Spleen (tissue), 11 donors: ENCODE data around the gene ORC2. TPM values are rescaled to one million over a fixed set of nuclear protein-coding genes. Genes with fewer than 3 reads are reported as not detected.

Experiments
- DNase-seq: peaks from one replicate; pipeline ENCODE4 v3.0.0-alpha.2; 2020
- H3K27ac ChIP-seq, 8 donors: fragments of 200-600 bp; sonication (generic) in 7 of 8; 1 replicate in 4 of 8; 2 replicates in 4 of 8; pipeline versions ENCODE4 v1.5.0 to v1.8.0; 2016 to 2021; ENCODE audit warnings: inconsistent platforms in 4 of 8, mild to moderate bottlenecking in 4 of 8, moderate library complexity in 1 of 8
- H3K27me3 ChIP-seq, 7 donors: fragments of 200-600 bp; sonication (generic) in 6 of 7; replicated peaks in 1 of 7; 1 replicate in 4 of 7; 2 replicates in 3 of 7; pipeline versions ENCODE4 v1.5.0 to v1.8.0; 2016 to 2021; ENCODE audit warnings: inconsistent platforms in 3 of 7, mild to moderate bottlenecking in 1 of 7
- H3K36me3 ChIP-seq, 6 donors: fragments of 200-600 bp; sonication (generic) in 5 of 6; 1 replicate in 4 of 6; 2 replicates in 2 of 6; pipeline versions ENCODE4 v1.5.0 to v1.8.0; 2016 to 2021; ENCODE audit warnings: inconsistent platforms in 2 of 6
- H3K4me1 ChIP-seq, 6 donors: fragments of 200-600 bp; sonication (generic) in 5 of 6; 1 replicate in 3 of 6; 2 replicates in 3 of 6; pipeline versions ENCODE4 v1.5.0 to v1.8.0; 2016 to 2021; ENCODE audit warnings: inconsistent platforms in 3 of 6
- H3K4me3 ChIP-seq, 8 donors: fragments of 200-600 bp; sonication (generic) in 7 of 8; 1 replicate in 4 of 8; 2 replicates in 4 of 8; pipeline versions ENCODE4 v1.5.0 to v1.8.0; 2016 to 2021; ENCODE audit warnings: inconsistent platforms in 4 of 8, mild to moderate bottlenecking in 4 of 8, moderate library complexity in 2 of 8
- H3K9me3 ChIP-seq, 8 donors: fragments of 200-600 bp; sonication (generic) in 7 of 8; 1 replicate in 4 of 8; 2 replicates in 4 of 8; pipeline versions ENCODE4 v1.5.0 to v1.8.0; 2016 to 2021; ENCODE audit warnings: inconsistent platforms in 4 of 8
- CTCF ChIP-seq, 11 experiments: fragments of 200-600 bp in 7 of 11; fragments of 450-650 bp in 4 of 11; sonication (generic) in 4 of 11; IDR thresholded peaks in 8 of 11; conservative IDR thresholded peaks in 3 of 11; 1 replicate in 7 of 11; 2 replicates in 4 of 11; pipeline versions ENCODE4 v1.4.0 to v1.8.0; 2016 to 2021; ENCODE audit warnings: antibody characterized with exemption in 11 of 11, inconsistent platforms in 4 of 11, mild to moderate bottlenecking in 1 of 11
- POLR2A ChIP-seq, 3 donors: fragments of 450-650 bp; IDR thresholded peaks; one replicate each; pipeline ENCODE4 v1.5.1; 2017; ENCODE audit warnings: antibody characterized with exemption in 3 of 3, mild to moderate bottlenecking in 1 of 3
- POLR2AphosphoS5 ChIP-seq, 3 donors: sonication (generic); formaldehyde crosslinking; IDR thresholded peaks; one replicate each; pipeline ENCODE4 v1.5.1; 2017; ENCODE audit warnings: antibody characterized with exemption in 3 of 3
- WGBS, 5 donors: extraction: QIAGEN DNeasy Blood & Tissue Kit in 3 of 5; methylation state at CpG; one replicate each; pipeline versions ENCODE4 v1.1.5 to v1.1.7; 2013 to 2018; 5-methylcytosine and 5-hydroxymethylcytosine counted together
- intact Hi-C: fragments of 100-400 bp; cut with DNase I; formaldehyde crosslinking; loops from one replicate; pipeline ENCODE4 v1.15.0; 2023; ENCODE audit warnings: low total_unique reads
- polyA plus RNA-seq, 3 donors: library from polyadenylated mRNA; stranded (reverse); fragments of 200-250 nt; gene quantifications; one replicate each; pipeline ENCODE4 v1.2.1, GENCODE V29; 2013
- total RNA-seq, 7 donors: library from RNA; depleted of rRNA in 3 of 7; stranded (reverse); fragments of >200 nt in 3 of 7; fragmentation: NEBNext Ultra II Directional in 4 of 7; extraction: Animal tissue kit (Norgen Biotek cat#: 25700) in 4 of 7; gene quantifications; one replicate each; pipeline versions ENCODE4 v1.1.0 to v1.2.1, GENCODE V29; 2016 to 2021
- donor health status: healthy with polysubstance abuse.
- donor health status: DM: no; HTN: no; CAD: no; lungs with moderate emphysema.
- donor health status: DM: no; HTN: no; CAD: no.
- donor health status: Bipolar disorder and iron deficiency.
- donor health status: healthy.
- donor health status: DM: no; HTN: no; CAD: no.
- donor health status: DM: yes; HTN: yes; CAD: no.

ORC2 gene
- total and polyA plus RNA-seq, 10 donors = 6.9 to 39.1 (median 31.9) TPM

GRCh38 chr2:201004370-201004769 is 40.9 kb upstream of the ORC2 start:
- no peaks in the 10 kb centered on the region for H3K9me3 ChIP-seq
- H3K27me3 ChIP-seq = no peaks in the 10 kb centered on the region
- TF ChIP-seq POLR2AphosphoS5 (IDR thresholded peaks at IDR 0.05) (no peak), CTCF (IDR thresholded peaks at IDR 0.05 in 8 of 11, conservative IDR thresholded peaks at IDR 0.05 in 3 of 11) (no peak)
- DNase-seq = no peak
- H3K4me1 ChIP-seq = no peaks in the 10 kb centered on the region
- peaks cover 0 to 100% (median 49%) of the 10 kb centered on the region in 6 donors for H3K36me3 ChIP-seq
- no peak overlapping the region for H3K27ac ChIP-seq
- no peak overlapping the region for H3K4me3 ChIP-seq
- 93 to 100% (median 98%) methylated on average over 3 of the region's 3 CpGs for WGBS, 5 donors
- intact Hi-C loops = no loop called here

DNA sequence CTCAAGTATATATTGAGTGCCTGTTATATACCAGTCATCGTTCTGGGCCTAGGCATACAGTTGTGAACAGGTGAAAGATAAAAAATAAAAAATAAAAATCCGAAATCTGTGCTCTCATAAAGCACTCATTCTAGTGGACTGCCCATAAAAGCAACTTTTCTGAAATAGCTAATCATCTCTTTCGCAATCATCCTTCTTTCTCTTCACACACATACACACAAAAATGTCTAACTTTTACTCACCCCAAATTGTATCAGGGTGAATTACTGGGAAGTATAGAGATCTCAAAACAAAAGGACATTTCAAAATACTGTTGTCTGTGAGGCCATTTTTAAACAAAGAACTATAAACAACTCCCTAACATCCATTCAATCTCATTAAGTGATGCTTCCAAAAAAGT is 29.6 kb upstream of the ORC2 start:
- H3K36me3 ChIP-seq = peaks cover 0 to 100% (median 58%) of the 10 kb centered on the region in 6 donors

GRCh38 chr2:200987137-200987536 is 23.7 kb upstream of the ORC2 start:
- Histone ChIP-seq H3K36me3 (peaks cover 0 to 100% (median 55%) of the 10 kb centered on the region in 6 donors), H3K27me3 (no peaks in the 10 kb centered on the region), H3K27ac (no peak overlapping the region), H3K4me1 (no peaks in the 10 kb centered on the region), H3K4me3 (no peak overlapping the region), H3K9me3 (no peaks in the 10 kb centered on the region)
- intact Hi-C loops = no loop called here
- no peak for TF ChIP-seq POLR2A (IDR thresholded peaks at IDR 0.05)
- no peak for TF ChIP-seq CTCF (IDR thresholded peaks at IDR 0.05 in 8 of 11, conservative IDR thresholded peaks at IDR 0.05 in 3 of 11)
- TF ChIP-seq POLR2AphosphoS5 (IDR thresholded peaks at IDR 0.05) = no peak
- WGBS, 5 donors = 92 to 97% (median 94%) methylated on average over 8 of the region's 8 CpGs
- DNase-seq = no peak

More for the DNA sequence above, 29.6 kb upstream of the ORC2 start:
- 95 to 99% (median 98%) methylated on average over 3 of the region's 3 CpGs for WGBS, 5 donors
- Histone ChIP-seq H3K27ac (no peak overlapping the region), H3K27me3 (no peaks in the 10 kb centered on the region), H3K9me3 (no peaks in the 10 kb centered on the region), H3K4me3 (no peak overlapping the region), H3K4me1 (no peaks in the 10 kb centered on the region)
- no peak for TF ChIP-seq POLR2A (IDR thresholded peaks at IDR 0.05)
- no peak for TF ChIP-seq CTCF (IDR thresholded peaks at IDR 0.05 in 8 of 11, conservative IDR thresholded peaks at IDR 0.05 in 3 of 11)
- no peak for TF ChIP-seq POLR2AphosphoS5 (IDR thresholded peaks at IDR 0.05)
- intact Hi-C loops = no loop called here
- no peak for DNase-seq

DNA sequence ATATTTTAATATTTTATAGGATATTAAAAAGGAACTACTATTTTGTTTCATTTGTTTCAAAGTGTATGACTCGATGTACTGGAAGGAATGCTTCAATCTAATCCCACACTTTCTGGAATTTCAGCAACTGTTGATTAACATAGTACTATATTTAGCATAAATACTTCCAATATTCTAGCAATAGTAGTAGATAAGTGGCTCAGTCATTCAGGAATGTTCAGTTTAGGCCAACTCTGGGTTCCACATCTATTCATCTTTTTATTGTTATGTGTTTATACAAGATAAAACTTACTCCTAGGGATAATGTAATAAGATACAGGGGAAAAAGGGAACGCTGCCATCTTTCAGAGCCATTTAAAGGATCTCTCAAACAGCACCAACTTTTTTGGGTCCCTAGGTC is 22.3 kb upstream of the ORC2 start:
- 83 to 96% (median 87%) methylated on average over 2 of the region's 2 CpGs for WGBS, 5 donors
- intact Hi-C loops = no loop called here

GRCh38 chr2:200976710-200977109 is 13.2 kb upstream of the ORC2 start:
- H3K4me3 ChIP-seq = no peak overlapping the region
- H3K27me3 ChIP-seq = no peaks in the 10 kb centered on the region
- no peaks in the 10 kb centered on the region for H3K9me3 ChIP-seq
- no peaks in the 10 kb centered on the region for H3K4me1 ChIP-seq
- H3K27ac ChIP-seq = no peak overlapping the region
- intact Hi-C loops = loop anchor here (10.0 kb wide), 1 partner anchor 88 kb away; no protein-coding TSS in a partner anchor
- peaks cover 0 to 40% (median 14%) of the 10 kb centered on the region in 6 donors for H3K36me3 ChIP-seq
- no peak for DNase-seq
- TF ChIP-seq POLR2AphosphoS5 (IDR thresholded peaks at IDR 0.05) = no peak

More for the DNA sequence above, 22.3 kb upstream of the ORC2 start:
- H3K27me3 ChIP-seq = no peaks in the 10 kb centered on the region
- H3K4me3 ChIP-seq = no peak overlapping the region
- H3K4me1 ChIP-seq = no peaks in the 10 kb centered on the region
- H3K27ac ChIP-seq = no peak overlapping the region
- peaks cover 0 to 100% (median 56%) of the 10 kb centered on the region in 6 donors for H3K36me3 ChIP-seq
- H3K9me3 ChIP-seq = no peaks in the 10 kb centered on the region
- TF ChIP-seq POLR2A (IDR thresholded peaks at IDR 0.05) = no peak
- no peak for DNase-seq
